PFSK-1 (cell line): ENCODE measurements around the gene RND1.

ENCODE experiments used
- FOXP2 ChIP-seq: optimal IDR thresholded peaks from 2 replicates; pipeline ENCODE3; 2011; ENCODE audit warnings: borderline replicate concordance, control low read depth, inconsistent platforms; ENCODE audit not compliant: insufficient read depth; ENCODE audit errors: extremely low read length, extremely low read depth
- POLR2AphosphoS5 ChIP-seq: IDR thresholded peaks from 2 replicates; pipeline ENCODE4 v1.6.1; 2012; ENCODE audit warnings: low read depth, mild to moderate bottlenecking, control low read depth, low read length, moderate library complexity
- REST ChIP-seq, 2 experiments: IDR thresholded peaks; 2 replicates each; pipeline versions ENCODE4 v1.6.1 to v1.8.0; 2011 to 2012; ENCODE audit warnings: low read depth in 2 of 2, low read length in 2 of 2, control low read depth in 1 of 2, inconsistent platforms in 1 of 2, mild to moderate bottlenecking in 1 of 2, moderate library complexity in 1 of 2; ENCODE audit not compliant: insufficient read depth in 1 of 2
- SIN3A ChIP-seq: IDR thresholded peaks from 2 replicates; pipeline ENCODE4 v1.6.1; 2012; ENCODE audit warnings: mild to moderate bottlenecking, low read length, moderate library complexity, borderline replicate concordance; ENCODE audit not compliant: insufficient read depth
- TAF1 ChIP-seq: IDR thresholded peaks from 2 replicates; pipeline ENCODE4 v1.6.1; 2012; ENCODE audit warnings: low read length, control low read depth, borderline replicate concordance; ENCODE audit not compliant: insufficient read depth

The RND1 gene

GRCh38 chr12:48869191-48869590, 3.5 kb upstream of the RND1 start:
- no peak for TF ChIP-seq POLR2AphosphoS5
- TF ChIP-seq SIN3A: no peak
- no peak for TF ChIP-seq FOXP2
- no peak for TF ChIP-seq REST (IDR thresholded peaks at IDR 0.05; ENCODE audit: insufficient read depth in 1 of 2, low read depth in 2 of 2, low read length in 2 of 2)
- TF ChIP-seq TAF1: no peak

- TF ChIP-seq POLR2AphosphoS5 (no peak), REST (IDR thresholded peaks at IDR 0.05; ENCODE audit: insufficient read depth in 1 of 2, low read depth in 2 of 2, low read length in 2 of 2) (no peak), TAF1 (no peak), FOXP2 (no peak), SIN3A (no peak)
Observed at GRCh38 chr12:48868451-48868850, 2.8 kb upstream of the RND1 start.

GRCh38 chr12:48866052-48866711, 512 bp upstream of the RND1 start:
- TF ChIP-seq REST (IDR thresholded peaks at IDR 0.05; ENCODE audit: insufficient read depth in 1 of 2, low read depth in 2 of 2, low read length in 2 of 2) (no peak), FOXP2 (no peak), POLR2AphosphoS5 (no peak), TAF1 (no peak), SIN3A (no peak)

GRCh38 chr12:48863291-48863690, 2.4 kb downstream of the RND1 start:
- TF ChIP-seq FOXP2 (no peak), POLR2AphosphoS5 (no peak), REST (IDR thresholded peaks at IDR 0.05; ENCODE audit: insufficient read depth in 1 of 2, low read depth in 2 of 2, low read length in 2 of 2) (no peak), TAF1 (no peak), SIN3A (no peak)
